MM.1S (cell line): ENCODE data around the gene RBPMS2.

Experiments used
- DNase-seq: peaks from one replicate; pipeline ENCODE4 v3.0.0-alpha.2; 2015
- H2AFZ ChIP-seq: fragments of 300-600 bp; sonication (generic); 2 replicates; pipeline ENCODE4 v1.6.0; 2016; ENCODE audit warnings: antibody characterized with exemption, low read length
- H3F3A ChIP-seq: fragments of 300-600 bp; sonication (generic); 2 replicates; pipeline ENCODE4 v1.6.1; 2016; ENCODE audit warnings: mild to moderate bottlenecking, antibody characterized with exemption, low read length, moderate library complexity, mixed read lengths; ENCODE audit not compliant: insufficient read depth
- H3K27ac ChIP-seq: fragments of 300-600 bp; sonication (generic); 2 replicates; pipeline ENCODE4 v1.5.1; 2016; ENCODE audit warnings: mild to moderate bottlenecking, low read length
- H3K27me3 ChIP-seq: fragments of 300-600 bp; sonication (generic); replicated peaks from 2 replicates; pipeline ENCODE4 v1.6.0; 2016; ENCODE audit warnings: low read length; ENCODE audit not compliant: insufficient read depth
- H3K36me3 ChIP-seq: fragments of 300-600 bp; sonication (generic); replicated peaks from 2 replicates; pipeline ENCODE4 v1.6.1; 2016; ENCODE audit warnings: mild to moderate bottlenecking, low read length, mixed read lengths; ENCODE audit not compliant: insufficient read depth
- H3K4me1 ChIP-seq: fragments of 300-600 bp; sonication (generic); 2 replicates; pipeline ENCODE4 v1.6.1; 2016; ENCODE audit warnings: low read length, mixed read lengths
- H3K4me2 ChIP-seq: fragments of 300-600 bp; sonication (generic); 2 replicates; pipeline ENCODE4 v1.6.0; 2016; ENCODE audit warnings: low read depth, low read length
- H3K4me3 ChIP-seq: fragments of 300-600 bp; sonication (generic); 2 replicates; pipeline ENCODE4 v1.5.1; 2016; ENCODE audit warnings: low read length, mixed read lengths
- H3K79me2 ChIP-seq: fragments of 300-600 bp; sonication (generic); 2 replicates; pipeline ENCODE4 v1.6.1; 2016; ENCODE audit warnings: mixed run types, low read length, mixed read lengths
- H3K9ac ChIP-seq: fragments of 300-600 bp; sonication (generic); 2 replicates; pipeline ENCODE4 v1.6.1; 2016; ENCODE audit warnings: low read length, mixed read lengths
- H3K9me2 ChIP-seq: fragments of 300-600 bp; sonication (generic); replicated peaks from 2 replicates; pipeline ENCODE4 v1.6.1; 2016; ENCODE audit warnings: mild to moderate bottlenecking, low read length, mixed read lengths; ENCODE audit not compliant: insufficient read depth
- H3K9me3 ChIP-seq: fragments of 300-600 bp; sonication (generic); replicated peaks from 2 replicates; pipeline ENCODE4 v1.6.1; 2016; ENCODE audit warnings: mild to moderate bottlenecking, low read length, mixed read lengths; ENCODE audit not compliant: insufficient read depth
- H4K20me1 ChIP-seq: fragments of 300-600 bp; sonication (generic); 2 replicates; pipeline ENCODE4 v1.6.1; 2016; ENCODE audit warnings: mild to moderate bottlenecking, low read length, moderate library complexity, mixed read lengths; ENCODE audit not compliant: insufficient read depth
- CTCF ChIP-seq: fragments of 300-600 bp; sonication (generic); IDR thresholded peaks from 2 replicates; pipeline ENCODE4 v1.5.1; 2016; ENCODE audit warnings: antibody characterized with exemption, low read length, mixed read lengths
- EZH2 ChIP-seq: fragments of 300-600 bp; sonication (generic); optimal IDR thresholded peaks from 2 replicates; pipeline ENCODE3; 2017; ENCODE audit warnings: low read depth, mild to moderate bottlenecking, antibody characterized with exemption, low read length, mixed read lengths
- EZH2phosphoT487 ChIP-seq: fragments of 300-600 bp; sonication (generic); IDR thresholded peaks from 2 replicates; pipeline ENCODE4 v1.6.1; 2018; ENCODE audit warnings: antibody characterized with exemption, low read length

RBPMS2 gene

GRCh38 chr15:64791401-64791800 lies 16.0 kb upstream of the RBPMS2 start:
- no peak for DNase-seq
- no peaks in the 10 kb centered on the region for H3F3A ChIP-seq
- H3K36me3 ChIP-seq, result no peaks in the 10 kb centered on the region
- H3K9me2 ChIP-seq, result no peaks in the 10 kb centered on the region
- H3K4me3 ChIP-seq, result no peak overlapping the region
- H3K9ac ChIP-seq, result no peak overlapping the region
- no peak for TF ChIP-seq CTCF
- no peak for TF ChIP-seq EZH2
- no peak for TF ChIP-seq EZH2phosphoT487
- no peaks in the 10 kb centered on the region for H3K27me3 ChIP-seq
- no peaks in the 10 kb centered on the region for H4K20me1 ChIP-seq
- no peak overlapping the region for H2AFZ ChIP-seq
- no peak overlapping the region for H3K4me2 ChIP-seq
- H3K27ac ChIP-seq, result no peak overlapping the region
- no peaks in the 10 kb centered on the region for H3K9me3 ChIP-seq
- H3K79me2 ChIP-seq, result no peaks in the 10 kb centered on the region
- H3K4me1 ChIP-seq, result no peaks in the 10 kb centered on the region

DNA sequence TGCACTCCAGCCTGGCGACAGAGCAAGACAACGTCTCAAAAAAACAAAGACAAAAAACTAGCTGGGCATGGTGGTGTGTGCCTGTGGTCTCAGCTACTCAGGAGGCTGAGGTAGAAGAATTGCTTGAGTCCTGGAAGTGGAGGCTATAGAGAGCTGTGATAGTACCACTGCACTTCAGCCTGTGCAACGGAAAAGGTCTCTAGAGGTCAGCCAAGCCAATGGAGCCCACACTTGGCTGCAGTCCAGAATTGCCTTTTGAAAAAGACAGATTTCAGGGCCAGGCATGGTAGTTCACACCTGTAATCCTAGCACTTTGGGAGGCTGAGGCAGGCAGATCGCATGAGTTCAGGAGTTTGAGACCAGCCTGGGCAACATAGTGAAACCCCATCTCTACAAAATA lies 8.4 kb upstream of the RBPMS2 start:
- H3F3A ChIP-seq, result no peaks in the 10 kb centered on the region
- H3K79me2 ChIP-seq, result no peaks in the 10 kb centered on the region
- H3K9me3 ChIP-seq, result no peaks in the 10 kb centered on the region
- no peak overlapping the region for H3K4me2 ChIP-seq
- no peak overlapping the region for H2AFZ ChIP-seq
- no peaks in the 10 kb centered on the region for H3K36me3 ChIP-seq
- TF ChIP-seq EZH2, result no peak
- no peak for TF ChIP-seq CTCF
- no peak for TF ChIP-seq EZH2phosphoT487
- H4K20me1 ChIP-seq, result no peaks in the 10 kb centered on the region
- DNase-seq, result no peak
- no peaks in the 10 kb centered on the region for H3K27me3 ChIP-seq
- H3K9me2 ChIP-seq, result no peaks in the 10 kb centered on the region
- no peak overlapping the region for H3K9ac ChIP-seq
- no peak overlapping the region for H3K4me3 ChIP-seq
- no peaks in the 10 kb centered on the region for H3K4me1 ChIP-seq
- H3K27ac ChIP-seq, result no peak overlapping the region

DNA sequence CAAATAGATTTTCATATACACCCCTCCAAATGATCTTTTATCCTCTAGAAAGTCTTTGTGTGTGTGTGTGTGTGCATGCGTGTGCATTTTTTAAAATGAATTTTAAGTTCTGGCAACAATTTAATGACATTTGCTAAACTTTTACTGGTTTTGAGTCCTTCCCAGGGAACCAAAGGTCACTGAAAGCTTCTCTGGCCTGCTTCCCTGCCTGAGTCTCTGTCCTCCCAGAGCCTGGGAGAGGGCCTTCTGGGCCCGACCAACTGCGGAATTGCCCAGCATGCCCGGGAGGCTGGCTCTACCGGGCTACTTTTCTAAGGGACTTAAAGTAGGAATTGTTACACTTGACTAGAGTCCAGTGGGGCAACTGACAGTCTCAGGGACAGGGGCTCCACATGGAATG lies 7.4 kb upstream of the RBPMS2 start:
- no peaks in the 10 kb centered on the region for H3K36me3 ChIP-seq
- H3K9me2 ChIP-seq, result no peaks in the 10 kb centered on the region
- H3K4me2 ChIP-seq, result no peak overlapping the region
- H3K9ac ChIP-seq, result no peak overlapping the region
- no peaks in the 10 kb centered on the region for H3F3A ChIP-seq
- no peaks in the 10 kb centered on the region for H3K9me3 ChIP-seq
- no peak overlapping the region for H2AFZ ChIP-seq
- H3K4me1 ChIP-seq, result no peaks in the 10 kb centered on the region
- H3K27me3 ChIP-seq, result no peaks in the 10 kb centered on the region
- no peak for DNase-seq
- no peak overlapping the region for H3K4me3 ChIP-seq
- TF ChIP-seq EZH2phosphoT487 (no peak), CTCF (no peak), EZH2 (no peak)
- H3K79me2 ChIP-seq, result no peaks in the 10 kb centered on the region
- H4K20me1 ChIP-seq, result no peaks in the 10 kb centered on the region
- H3K27ac ChIP-seq, result no peak overlapping the region
